Lung (tissue), 12 donors: ENCODE data around the gene MUC15. TPM values are rescaled to one million over a fixed set of nuclear protein-coding genes. Genes with fewer than 3 reads are reported as not detected.

Experiments used
- ATAC-seq: fragments of 200-7000 bp; cut with Tn5 transposase; one replicate; pipeline ENCODE4 v1.9.1; 2020; ENCODE audit warnings: moderate number of reproducible peaks; ENCODE audit not compliant: insufficient read depth, low FRiP score
- DNase-seq, 3 donors: peaks; one replicate each; pipeline ENCODE4 v3.0.0-alpha.2; 2013 to 2017
- H3K27ac ChIP-seq, 2 donors: one replicate each; pipeline ENCODE4 v1.5.1; 2013; ENCODE audit warnings: mild to moderate bottlenecking in 2 of 2, moderate library complexity in 2 of 2, control low read depth in 1 of 2, inconsistent platforms in 1 of 2, low read depth in 1 of 2, low read length in 1 of 2
- H3K27me3 ChIP-seq, 3 donors: one replicate each; pipeline ENCODE4 v1.5.1; 2013; ENCODE audit warnings: low read length in 2 of 3; ENCODE audit not compliant: control insufficient read depth in 3 of 3, insufficient read depth in 3 of 3
- H3K36me3 ChIP-seq, 4 donors: one replicate each; pipeline ENCODE4 v1.5.1; 2013; ENCODE audit warnings: low read length in 4 of 4, mild to moderate bottlenecking in 1 of 4, moderate library complexity in 1 of 4; ENCODE audit not compliant: control insufficient read depth in 4 of 4, insufficient read depth in 4 of 4
- H3K4me1 ChIP-seq, 5 donors: one replicate each; pipeline ENCODE4 v1.5.1; 2013; ENCODE audit warnings: low read length in 5 of 5, mild to moderate bottlenecking in 2 of 5, moderate library complexity in 1 of 5; ENCODE audit not compliant: control insufficient read depth in 5 of 5, insufficient read depth in 5 of 5
- H3K4me3 ChIP-seq: one replicate; pipeline ENCODE4 v1.5.1; 2013; ENCODE audit warnings: mild to moderate bottlenecking, control low read depth, moderate library complexity
- H3K9ac ChIP-seq, 2 donors: one replicate each; pipeline ENCODE4 v1.5.1; 2013; ENCODE audit warnings: low read length in 2 of 2, control low read depth in 1 of 2; ENCODE audit not compliant: insufficient read depth in 1 of 2
- H3K9me3 ChIP-seq, 4 donors: one replicate each; pipeline ENCODE4 v1.5.1; 2013; ENCODE audit warnings: low read length in 3 of 4, mild to moderate bottlenecking in 1 of 4, moderate library complexity in 1 of 4; ENCODE audit not compliant: control insufficient read depth in 4 of 4, insufficient read depth in 3 of 4
- CTCF ChIP-seq: IDR thresholded peaks from 2 replicates; pipeline ENCODE4 v1.5.1; 2012; ENCODE audit warnings: mild to moderate bottlenecking; ENCODE audit errors: control extremely low read depth, extremely low read depth
- WGBS, 2 donors: extraction: QIAGEN DNeasy Blood & Tissue Kit; methylation state at CpG; one replicate each; pipeline ENCODE4 v1.1.7; 2013; 5-methylcytosine and 5-hydroxymethylcytosine counted together
- polyA plus RNA-seq, 2 donors: library from polyadenylated mRNA; stranded (reverse); fragments of 200-250 nt; gene quantifications; one replicate each; pipeline ENCODE4 v1.2.1, GENCODE V29; 2013
- total RNA-seq, 2 donors: library from RNA; depleted of rRNA in 1 of 2; stranded (reverse); fragments of >200 nt in 1 of 2; gene quantifications; one replicate each; pipeline ENCODE4 v1.2.1, GENCODE V29; 2014 to 2021
- donor health status: control.
- donor health status: control.
- donor health status: Bipolar disorder and iron deficiency.
- donor health status: healthy.
- donor health status: DM: yes; HTN: yes; CAD: no.

Gene MUC15
- total and polyA plus RNA-seq, 4 donors = 4.6 to 12.1 (median 8.5) TPM

- Histone ChIP-seq H3K9me3 (no peaks in the 10 kb centered on the region), H3K27me3 (no peaks in the 10 kb centered on the region), H3K9ac (no peak overlapping the region), H3K4me1 (no peaks in the 10 kb centered on the region), H3K27ac (no peak overlapping the region), H3K36me3 (no peaks in the 10 kb centered on the region), H3K4me3 (no peak overlapping the region)
- no peak for TF ChIP-seq CTCF
- ATAC-seq = no peak
- 75 to 86% methylated on average over 2 of the region's 2 CpGs for WGBS, 2 donors
- DNase-seq = no peak
These were observed 52.6 kb downstream of the MUC15 start for GRCh38 chr11:26519469-26519868.

- H3K36me3 ChIP-seq = no peaks in the 10 kb centered on the region
- WGBS, 2 donors = 72 to 75% methylated on average over 2 of the region's 2 CpGs
- H3K4me1 ChIP-seq = no peaks in the 10 kb centered on the region
- TF ChIP-seq CTCF = no peak
- no peak overlapping the region for H3K27ac ChIP-seq
- H3K27me3 ChIP-seq = no peaks in the 10 kb centered on the region
- H3K9me3 ChIP-seq = no peaks in the 10 kb centered on the region
- H3K9ac ChIP-seq = no peak overlapping the region
- H3K4me3 ChIP-seq = no peak overlapping the region
- ATAC-seq = no peak
- no peak for DNase-seq
These were observed 59.9 kb downstream of the MUC15 start for GRCh38 chr11:26512196-26512595.

- no peak overlapping the region for H3K27ac ChIP-seq
- no peak overlapping the region for H3K9ac ChIP-seq
- no peaks in the 10 kb centered on the region for H3K9me3 ChIP-seq
- H3K4me1 ChIP-seq = no peaks in the 10 kb centered on the region
- WGBS, 2 donors = 80 to 89% methylated on average over 2 of the region's 2 CpGs
- no peak overlapping the region for H3K4me3 ChIP-seq
- H3K36me3 ChIP-seq = no peaks in the 10 kb centered on the region
- TF ChIP-seq CTCF = no peak
- DNase-seq (no peak), ATAC-seq (no peak)
- H3K27me3 ChIP-seq = no peaks in the 10 kb centered on the region
These were observed 61.3 kb downstream of the MUC15 start for GRCh38 chr11:26510756-26511155.

GRCh38 chr11:26510164-26510563 lies 61.9 kb downstream of the MUC15 start:
- no peaks in the 10 kb centered on the region for H3K4me1 ChIP-seq
- WGBS, 2 donors = 90 to 96% methylated on average over 2 of the region's 2 CpGs
- ATAC-seq (no peak), DNase-seq (no peak)
- H3K27me3 ChIP-seq = no peaks in the 10 kb centered on the region
- H3K9me3 ChIP-seq = no peaks in the 10 kb centered on the region
- no peak overlapping the region for H3K4me3 ChIP-seq
- no peak for TF ChIP-seq CTCF
- no peak overlapping the region for H3K9ac ChIP-seq
- H3K36me3 ChIP-seq = no peaks in the 10 kb centered on the region
- H3K27ac ChIP-seq = no peak overlapping the region
